ENCODE results near the gene RYR2.

DNA sequence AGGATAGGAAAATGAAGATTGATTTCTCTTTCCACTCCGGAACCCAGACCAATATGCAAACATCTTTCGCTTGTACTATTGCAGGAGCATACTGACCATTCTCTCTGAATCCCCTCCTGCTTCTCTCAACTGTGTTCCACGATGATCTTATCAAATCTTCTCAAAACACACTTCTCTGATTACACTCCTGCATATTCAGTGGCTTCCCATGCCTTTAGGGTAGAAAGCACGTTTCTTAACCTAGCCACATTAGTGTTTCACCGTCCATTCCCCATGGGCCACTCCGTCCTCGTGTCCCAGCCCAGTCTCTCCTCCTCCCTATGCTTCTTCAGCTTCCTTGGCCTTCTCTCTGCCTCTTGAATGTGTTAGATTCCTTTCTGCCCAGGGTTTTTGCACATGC is 650.3 kb downstream of the RYR2 start:
- TF ChIP-seq EZH2phosphoT487 (IDR thresholded peaks at IDR 0.05; ENCODE audit: borderline replicate concordance, low read depth) (no peak), RAD21 (IDR thresholded peaks at IDR 0.05; ENCODE audit: low read length) (no peak), FOXJ3 (CRISPR knock-in tag; IDR thresholded peaks at IDR 0.05) (no peak), YY1 (IDR thresholded peaks at IDR 0.05; ENCODE audit: low read depth) (no peak), RCOR1 (IDR thresholded peaks at IDR 0.05; ENCODE audit: low read length) (no peak)
- TF ChIP-seq, protein P1, sequence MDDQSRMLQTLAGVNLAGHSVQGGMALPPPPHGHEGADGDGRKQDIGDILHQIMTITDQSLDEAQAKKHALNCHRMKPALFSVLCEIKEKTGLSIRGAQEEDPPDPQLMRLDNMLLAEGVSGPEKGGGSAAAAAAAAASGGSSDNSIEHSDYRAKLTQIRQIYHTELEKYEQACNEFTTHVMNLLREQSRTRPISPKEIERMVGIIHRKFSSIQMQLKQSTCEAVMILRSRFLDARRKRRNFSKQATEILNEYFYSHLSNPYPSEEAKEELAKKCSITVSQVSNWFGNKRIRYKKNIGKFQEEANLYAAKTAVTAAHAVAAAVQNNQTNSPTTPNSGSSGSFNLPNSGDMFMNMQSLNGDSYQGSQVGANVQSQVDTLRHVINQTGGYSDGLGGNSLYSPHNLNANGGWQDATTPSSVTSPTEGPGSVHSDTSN (IDR thresholded peaks at IDR 0.05) = no peak
- TF ChIP-seq, protein P2, sequence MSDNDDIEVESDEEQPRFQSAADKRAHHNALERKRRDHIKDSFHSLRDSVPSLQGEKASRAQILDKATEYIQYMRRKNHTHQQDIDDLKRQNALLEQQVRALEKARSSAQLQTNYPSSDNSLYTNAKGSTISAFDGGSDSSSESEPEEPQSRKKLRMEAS (IDR thresholded peaks at IDR 0.05; ENCODE audit: low read depth) = no peak
- TF ChIP-seq, protein P3, sequence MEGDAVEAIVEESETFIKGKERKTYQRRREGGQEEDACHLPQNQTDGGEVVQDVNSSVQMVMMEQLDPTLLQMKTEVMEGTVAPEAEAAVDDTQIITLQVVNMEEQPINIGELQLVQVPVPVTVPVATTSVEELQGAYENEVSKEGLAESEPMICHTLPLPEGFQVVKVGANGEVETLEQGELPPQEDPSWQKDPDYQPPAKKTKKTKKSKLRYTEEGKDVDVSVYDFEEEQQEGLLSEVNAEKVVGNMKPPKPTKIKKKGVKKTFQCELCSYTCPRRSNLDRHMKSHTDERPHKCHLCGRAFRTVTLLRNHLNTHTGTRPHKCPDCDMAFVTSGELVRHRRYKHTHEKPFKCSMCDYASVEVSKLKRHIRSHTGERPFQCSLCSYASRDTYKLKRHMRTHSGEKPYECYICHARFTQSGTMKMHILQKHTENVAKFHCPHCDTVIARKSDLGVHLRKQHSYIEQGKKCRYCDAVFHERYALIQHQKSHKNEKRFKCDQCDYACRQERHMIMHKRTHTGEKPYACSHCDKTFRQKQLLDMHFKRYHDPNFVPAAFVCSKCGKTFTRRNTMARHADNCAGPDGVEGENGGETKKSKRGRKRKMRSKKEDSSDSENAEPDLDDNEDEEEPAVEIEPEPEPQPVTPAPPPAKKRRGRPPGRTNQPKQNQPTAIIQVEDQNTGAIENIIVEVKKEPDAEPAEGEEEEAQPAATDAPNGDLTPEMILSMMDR (IDR thresholded peaks at IDR 0.05) = no peak

Data from SK-N-SH (cell line).